Pancreas (tissue), 10 donors: Measurements from ENCODE around the gene TEAD2. TPM values are rescaled to one million over a fixed set of nuclear protein-coding genes. Genes with fewer than 3 reads are reported as not detected.

Source experiments
- ATAC-seq, 4 donors: fragments of 200-7000 bp; cut with Tn5 transposase; one replicate each; pipeline versions ENCODE4 v1.8.0 to v1.9.1; 2020; ENCODE audit warnings: mild to moderate bottlenecking in 4 of 4, moderate library complexity in 4 of 4
- DNase-seq, 6 donors: peaks; one replicate each; pipeline ENCODE4 v3.0.0-alpha.2; 2020
- FAIRE-seq: peaks from 2 replicates; lab custom pipeline; 2012; peaks lifted over from hg19 to GRCh38; lab: Jason Lieb, UNC
- H3K27ac ChIP-seq, 4 donors: fragments of 200-600 bp; sonication (generic); 1 replicate in 3 of 4; 2 replicates in 1 of 4; pipeline versions ENCODE4 v1.5.0 to v1.8.0; 2020
- H3K27me3 ChIP-seq, 4 donors: fragments of 200-600 bp; one replicate each; pipeline ENCODE4 v1.8.0; 2021
- H3K36me3 ChIP-seq, 3 donors: fragments of 200-600 bp; sonication (generic) in 1 of 3; one replicate each; pipeline versions ENCODE4 v1.5.0 to v1.8.0; 2020 to 2021
- H3K4me1 ChIP-seq, 3 donors: fragments of 200-600 bp; one replicate each; pipeline ENCODE4 v1.8.0; 2021
- H3K4me3 ChIP-seq, 4 donors: fragments of 200-600 bp; sonication (generic) in 2 of 4; one replicate each; pipeline versions ENCODE4 v1.5.0 to v1.8.0; 2020 to 2021
- H3K9me3 ChIP-seq, 4 donors: fragments of 200-600 bp; one replicate each; pipeline ENCODE4 v1.8.0; 2021
- WGBS, 2 donors: extraction: QIAGEN DNeasy Blood & Tissue Kit; methylation state at CpG; one replicate each; pipeline ENCODE4 v1.1.7; 2013; 5-methylcytosine and 5-hydroxymethylcytosine counted together
- intact Hi-C, 3 donors: fragments of 100-400 bp; cut with DNase I; formaldehyde crosslinking; loops; one replicate each; pipeline versions ENCODE4 v1.11.1 to v1.14.2; 2022
- polyA plus RNA-seq, 2 donors: library from polyadenylated mRNA; stranded (reverse); fragments of 200-250 nt; gene quantifications; one replicate each; pipeline ENCODE4 v1.2.3, GENCODE V29; 2013
- total RNA-seq, 6 donors: library from RNA; stranded (reverse); fragmentation: NEBNext Ultra II Directional in 4 of 6; extraction: Animal tissue kit (Norgen Biotek cat#: 25700) in 4 of 6; gene quantifications; one replicate each; pipeline versions ENCODE4 v1.2.1 to v1.2.4, GENCODE V29; 2021 to 2023
- TF ChIP-seq, protein P1 (sequence below), 4 donors: fragments of 200-600 bp; sonication (generic) in 3 of 4; IDR thresholded peaks; one replicate each; pipeline versions ENCODE4 v1.5.0 to v1.8.0; 2021; ENCODE audit warnings: antibody characterized with exemption in 4 of 4
- donor health status: healthy with polysubstance abuse.
- donor health status: DM: no; HTN: no; CAD: no; lungs with moderate emphysema.
- donor health status: DM: no; HTN: no; CAD: no.
- donor health status: control.
- donor health status: control.
- donor health status: Bipolar disorder and iron deficiency.
- donor health status: DM: yes; HTN: yes; CAD: no.
- donor health status: DM: no; HTN: no; CAD: no.
- donor health status: DM: no; HTN: no; CAD: no.
- donor health status: DM: yes; HTN: yes; CAD: no.

Gene TEAD2
- 10 to 100 TPM; 10.5 to 30.6 (median 12.6) TPM for total RNA-seq
- polyA plus RNA-seq = 10 to 100 TPM; 16.0 to 16.8 TPM

DNA sequence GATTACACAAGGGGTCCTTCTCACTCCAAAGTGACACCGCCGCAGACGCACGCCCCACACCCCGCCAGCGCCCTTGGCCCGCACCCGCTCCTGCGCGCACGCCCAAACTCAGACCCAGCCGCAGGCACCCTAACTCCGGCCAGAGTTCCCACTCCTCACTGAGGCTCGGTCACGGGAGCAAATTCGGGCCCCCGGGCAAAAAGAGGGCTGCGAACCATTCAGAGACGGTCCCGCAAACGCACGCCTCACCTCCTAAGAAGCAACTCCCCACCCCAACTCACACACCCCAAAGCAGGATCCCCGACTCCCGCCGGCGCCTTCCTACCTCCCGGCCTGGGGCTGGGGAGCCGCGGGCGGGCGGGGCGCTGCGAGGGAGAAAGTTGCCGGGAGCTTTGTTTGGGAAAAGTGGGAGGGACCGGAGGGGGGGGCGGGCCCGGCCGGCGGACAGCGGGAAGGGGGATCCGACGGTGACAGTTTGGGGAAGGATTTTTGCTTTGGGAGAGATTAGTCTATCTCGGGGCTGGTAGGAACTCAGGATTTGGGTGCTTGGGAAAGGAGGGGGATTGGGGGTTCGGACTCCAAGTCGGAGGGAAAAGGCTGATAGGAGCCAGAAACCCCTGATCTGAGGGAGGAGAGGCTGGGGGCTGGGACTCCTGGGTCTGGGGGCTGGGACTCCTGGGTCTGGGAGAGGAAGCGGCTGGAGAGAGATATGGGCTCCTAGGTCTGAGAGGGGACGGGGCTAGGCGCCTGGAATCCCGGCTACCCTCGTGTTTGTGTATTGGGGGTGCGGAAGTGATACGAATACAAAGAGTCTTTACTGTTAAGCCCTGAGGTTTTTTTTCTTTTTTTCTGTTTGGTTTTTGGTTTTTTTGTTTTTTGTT, at the start of gene TEAD2:
TEAD2 (minus strand) TSS at position 369 of the 881 bp plus-strand sequence. CDS start 2,341 bp downstream, outside the sequence.
- Histone ChIP-seq H3K9me3 (no peaks in the 10 kb centered on the region), H3K27ac (peak within 1 kb of the TSS; percentile 44 to 90 (median 78)), H3K36me3 (no peaks in the 10 kb centered on the region), H3K4me3 (peak within 1 kb of the TSS; percentile 38 to 77 (median 57)), H3K27me3 (no peaks in the 10 kb centered on the region), H3K4me1 (peaks cover 0 to 4% (median 0%) of the 10 kb centered on the region in 3 donors)
- FAIRE-seq (no peak), ATAC-seq (peak; percentile 55 to 71 (median 62)), DNase-seq (peak; percentile 64 to 87 (median 81))
- intact Hi-C loops = no loop called here
- WGBS, 2 donors = 0% methylated on average over 52 of the region's 52 CpGs
- TF ChIP-seq, protein P1, sequence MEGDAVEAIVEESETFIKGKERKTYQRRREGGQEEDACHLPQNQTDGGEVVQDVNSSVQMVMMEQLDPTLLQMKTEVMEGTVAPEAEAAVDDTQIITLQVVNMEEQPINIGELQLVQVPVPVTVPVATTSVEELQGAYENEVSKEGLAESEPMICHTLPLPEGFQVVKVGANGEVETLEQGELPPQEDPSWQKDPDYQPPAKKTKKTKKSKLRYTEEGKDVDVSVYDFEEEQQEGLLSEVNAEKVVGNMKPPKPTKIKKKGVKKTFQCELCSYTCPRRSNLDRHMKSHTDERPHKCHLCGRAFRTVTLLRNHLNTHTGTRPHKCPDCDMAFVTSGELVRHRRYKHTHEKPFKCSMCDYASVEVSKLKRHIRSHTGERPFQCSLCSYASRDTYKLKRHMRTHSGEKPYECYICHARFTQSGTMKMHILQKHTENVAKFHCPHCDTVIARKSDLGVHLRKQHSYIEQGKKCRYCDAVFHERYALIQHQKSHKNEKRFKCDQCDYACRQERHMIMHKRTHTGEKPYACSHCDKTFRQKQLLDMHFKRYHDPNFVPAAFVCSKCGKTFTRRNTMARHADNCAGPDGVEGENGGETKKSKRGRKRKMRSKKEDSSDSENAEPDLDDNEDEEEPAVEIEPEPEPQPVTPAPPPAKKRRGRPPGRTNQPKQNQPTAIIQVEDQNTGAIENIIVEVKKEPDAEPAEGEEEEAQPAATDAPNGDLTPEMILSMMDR (IDR thresholded peaks at IDR 0.05) = no peak

DNA sequence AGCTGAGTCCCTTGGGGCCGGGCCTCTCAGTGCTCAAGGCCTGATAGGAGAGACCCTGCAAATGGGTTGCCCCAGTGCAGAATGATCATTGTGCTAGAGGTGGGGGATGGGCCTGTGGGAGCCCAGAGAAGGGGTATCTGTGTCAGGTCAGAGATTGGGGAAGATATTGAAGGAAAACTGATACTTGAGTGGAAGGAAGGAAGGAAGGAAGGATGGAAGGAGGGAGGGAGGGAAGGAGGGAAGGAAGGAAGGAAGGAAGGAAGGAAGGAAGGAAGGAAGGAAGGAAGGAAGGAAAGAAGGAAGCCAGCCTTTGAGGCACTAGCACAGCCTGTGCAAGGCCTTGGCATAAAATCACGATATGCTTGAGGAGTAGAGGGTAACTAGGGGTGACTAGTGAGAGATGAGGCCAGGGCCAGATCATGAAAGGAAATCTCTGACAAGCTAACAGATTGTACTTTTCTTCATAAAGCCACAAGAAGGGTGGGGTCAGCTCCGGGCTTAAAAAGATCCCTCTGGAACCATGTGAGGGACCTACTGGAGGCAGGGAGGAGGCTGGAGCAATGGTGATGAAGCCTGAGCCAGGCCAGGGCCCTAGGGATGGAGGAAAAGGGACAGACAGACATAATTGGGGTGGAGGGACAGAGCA, 49.6 kb upstream of the TEAD2 start:
- intact Hi-C loops = no loop called here
- Histone ChIP-seq H3K36me3 (no peaks in the 10 kb centered on the region), H3K27me3 (no peaks in the 10 kb centered on the region), H3K9me3 (no peaks in the 10 kb centered on the region), H3K4me3 (no peak overlapping the region), H3K4me1 (no peaks in the 10 kb centered on the region), H3K27ac (no peak overlapping the region)
- TF ChIP-seq, protein P1 (IDR thresholded peaks at IDR 0.05) = no peak
- FAIRE-seq (no peak), ATAC-seq (no peak), DNase-seq (no peak)
- 69 to 77% methylated on average over 3 of the region's 3 CpGs for WGBS, 2 donors

DNA sequence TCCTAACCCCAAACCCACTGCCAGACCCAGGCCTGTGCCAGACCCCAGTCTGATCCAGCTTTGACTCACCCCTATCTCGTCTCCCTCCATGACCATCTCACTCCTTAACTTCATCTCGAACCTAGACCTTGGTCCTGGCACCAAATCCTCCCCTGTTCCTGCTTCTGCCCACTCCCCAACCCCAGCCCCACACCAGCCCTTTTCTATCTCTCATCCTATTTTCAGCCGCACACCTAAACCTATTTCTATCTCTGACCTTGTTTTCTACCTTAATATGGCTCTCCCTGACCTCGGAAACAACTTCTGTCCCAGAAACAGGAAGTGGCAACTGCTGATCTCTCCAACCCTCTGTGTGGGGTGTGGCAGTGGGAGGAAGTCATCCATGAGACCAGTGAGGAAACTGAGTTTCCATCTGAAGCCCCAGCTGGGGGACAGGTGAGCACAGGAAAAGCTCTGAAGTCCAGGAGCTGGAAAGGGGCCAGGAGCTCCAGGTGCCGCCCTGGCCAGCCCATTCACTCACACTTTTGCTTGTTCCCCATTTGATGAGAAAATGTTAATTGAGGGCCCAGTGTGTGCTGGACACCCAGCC, 47.3 kb upstream of the TEAD2 start:
- Histone ChIP-seq H3K4me1 (no peaks in the 10 kb centered on the region), H3K27me3 (no peaks in the 10 kb centered on the region), H3K36me3 (no peaks in the 10 kb centered on the region), H3K4me3 (no peak overlapping the region), H3K27ac (no peak overlapping the region), H3K9me3 (no peaks in the 10 kb centered on the region)
- no peak for DNase-seq
- intact Hi-C loops = no loop called here
- no peak for FAIRE-seq
- ATAC-seq = peak in 2 of 4 donors; percentile 33 to 43
- 76 to 77% methylated on average over 5 of the region's 5 CpGs for WGBS, 2 donors
- TF ChIP-seq, protein P1 (IDR thresholded peaks at IDR 0.05) = no peak

DNA sequence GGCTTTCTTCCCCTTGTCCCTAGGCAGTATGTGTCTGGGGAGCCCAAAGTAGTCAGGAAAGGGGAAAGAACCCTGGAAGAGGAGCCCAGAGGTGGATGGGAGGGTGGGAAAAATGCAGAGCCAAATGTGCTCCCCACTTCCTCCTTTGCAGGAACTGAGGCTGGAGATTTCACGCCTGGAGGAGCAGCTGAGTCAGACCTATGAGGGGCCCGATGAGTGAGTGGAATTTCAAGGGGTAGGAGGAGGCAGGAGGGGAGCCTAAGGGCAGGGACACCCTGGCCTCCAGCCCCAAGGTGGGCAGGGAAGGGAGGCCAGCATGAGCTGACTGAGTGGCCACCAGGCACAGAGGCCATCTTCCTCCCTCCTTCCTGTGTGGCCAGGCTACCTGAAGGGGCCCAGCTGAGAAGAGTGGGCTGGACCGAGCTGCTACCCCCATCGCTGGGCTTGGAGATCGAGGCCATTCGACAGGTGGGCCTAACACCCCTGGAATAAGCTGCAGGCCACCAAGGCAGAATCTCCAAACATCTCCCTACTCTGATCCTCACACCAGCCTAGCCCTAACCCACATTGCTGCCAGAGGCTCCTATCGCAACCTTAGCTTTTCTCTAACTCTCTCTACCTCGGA, 46.7 kb upstream of the TEAD2 start:
- no peaks in the 10 kb centered on the region for H3K36me3 ChIP-seq
- no peaks in the 10 kb centered on the region for H3K4me1 ChIP-seq
- intact Hi-C loops = no loop called here
- TF ChIP-seq, protein P1 (IDR thresholded peaks at IDR 0.05) = no peak
- DNase-seq = no peak
- no peaks in the 10 kb centered on the region for H3K27me3 ChIP-seq
- no peaks in the 10 kb centered on the region for H3K9me3 ChIP-seq
- no peak for FAIRE-seq
- WGBS, 2 donors = 76 to 86% methylated on average over 7 to 8 of the region's 8 CpGs
- no peak for ATAC-seq
- H3K4me3 ChIP-seq = no peak overlapping the region
- no peak overlapping the region for H3K27ac ChIP-seq
